ENCODE data around the gene MCUB.

GRCh38 chr4:109723110-109723509 is 163.1 kb downstream of the MCUB start:
- no peak for TF ChIP-seq JUN (IDR thresholded peaks at IDR 0.05; ENCODE audit: borderline replicate concordance, insufficient read depth, insufficient read length, low read depth)
- no peak for TF ChIP-seq CTCF (IDR thresholded peaks at IDR 0.05; ENCODE audit: extremely low read depth in 1 of 2, insufficient read depth in 1 of 2, low read depth in 1 of 2, low read length in 2 of 2)
- no peak for TF ChIP-seq EZH2 (IDR thresholded peaks at IDR 0.05; ENCODE audit: borderline replicate concordance, low read depth, low read length, severe bottlenecking)
- no peak for TF ChIP-seq FOS (IDR thresholded peaks at IDR 0.05; ENCODE audit: borderline replicate concordance, insufficient read depth, low read length)
- no peak for TF ChIP-seq POLR2A (IDR thresholded peaks at IDR 0.05; ENCODE audit: low read depth, low read length)
- no peak for TF ChIP-seq MAX (IDR thresholded peaks at IDR 0.05; ENCODE audit: insufficient read depth, insufficient read length)
- no peak for TF ChIP-seq POLR2AphosphoS5 (IDR thresholded peaks at IDR 0.05; ENCODE audit: insufficient read depth, low read depth, low read length)
- no peak for TF ChIP-seq MYC (IDR thresholded peaks at IDR 0.05; ENCODE audit: low read depth, low read length)

Measured in endothelial cell of umbilical vein (primary cell).